ENCODE measurements around the gene HS6ST2. TPM values are rescaled to one million over a fixed set of nuclear protein-coding genes. Genes with fewer than 3 reads are reported as not detected.

The HS6ST2 gene
- total RNA-seq, 4 donors from 2014 or later: 0.77 to 9.7 (median 1.9) TPM

- DNase-seq: no peak
- no peak for TF ChIP-seq CTCF (IDR thresholded peaks at IDR 0.05)
- TF ChIP-seq POLR2A (IDR thresholded peaks at IDR 0.05): no peak
- intact Hi-C loops (cut with DNase I; ENCODE audit: low total_unique reads): no loop called here
- no peak overlapping the region for H3K4me3 ChIP-seq
- H3K27ac ChIP-seq: no peak overlapping the region
- H3K36me3 ChIP-seq: no peaks in the 10 kb centered on the region
- no peaks in the 10 kb centered on the region for H3K9me3 ChIP-seq
- no peaks in the 10 kb centered on the region for H3K27me3 ChIP-seq
- no peaks in the 10 kb centered on the region for H3K4me1 ChIP-seq
Observed at GRCh38 chrX:132751063-132751690, 207.3 kb downstream of the HS6ST2 start.

GRCh38 chrX:132750331-132751062 is 207.9 kb downstream of the HS6ST2 start:
- Histone ChIP-seq H3K27me3 (no peaks in the 10 kb centered on the region), H3K4me1 (no peaks in the 10 kb centered on the region), H3K36me3 (no peaks in the 10 kb centered on the region), H3K27ac (no peak overlapping the region), H3K9me3 (no peaks in the 10 kb centered on the region), H3K4me3 (no peak overlapping the region)
- TF ChIP-seq CTCF (IDR thresholded peaks at IDR 0.05) (no peak), POLR2A (IDR thresholded peaks at IDR 0.05) (no peak)
- intact Hi-C loops (cut with DNase I; ENCODE audit: low total_unique reads): no loop called here
- DNase-seq: no peak

GRCh38 chrX:132749406-132749805 is 209.0 kb downstream of the HS6ST2 start:
- no peaks in the 10 kb centered on the region for H3K4me1 ChIP-seq
- H3K4me3 ChIP-seq: no peak overlapping the region
- H3K36me3 ChIP-seq: no peaks in the 10 kb centered on the region
- no peaks in the 10 kb centered on the region for H3K9me3 ChIP-seq
- TF ChIP-seq CTCF (IDR thresholded peaks at IDR 0.05) (no peak), POLR2A (IDR thresholded peaks at IDR 0.05) (no peak)
- DNase-seq: no peak
- H3K27me3 ChIP-seq: no peaks in the 10 kb centered on the region
- intact Hi-C loops (cut with DNase I; ENCODE audit: low total_unique reads): no loop called here
- no peak overlapping the region for H3K27ac ChIP-seq

- Histone ChIP-seq H3K27me3 (no peaks in the 10 kb centered on the region), H3K9me3 (no peaks in the 10 kb centered on the region), H3K4me1 (no peaks in the 10 kb centered on the region), H3K27ac (no peak overlapping the region), H3K4me3 (no peak overlapping the region), H3K36me3 (no peaks in the 10 kb centered on the region)
- intact Hi-C loops (cut with DNase I; ENCODE audit: low total_unique reads): no loop called here
- TF ChIP-seq CTCF (IDR thresholded peaks at IDR 0.05) (no peak), POLR2A (IDR thresholded peaks at IDR 0.05) (no peak)
- DNase-seq: no peak
Observed at GRCh38 chrX:132748909-132749308, 209.5 kb downstream of the HS6ST2 start.

- no peak for TF ChIP-seq POLR2A (IDR thresholded peaks at IDR 0.05)
- TF ChIP-seq CTCF (IDR thresholded peaks at IDR 0.05): no peak
- intact Hi-C loops (cut with DNase I; ENCODE audit: low total_unique reads): no loop called here
Observed at GRCh38 chrX:132748268-132748667, 210.2 kb downstream of the HS6ST2 start.

More at GRCh38 chrX:132748268-132748667, 210.2 kb downstream of the HS6ST2 start:
- H3K4me1 ChIP-seq: no peaks in the 10 kb centered on the region
- H3K27me3 ChIP-seq: no peaks in the 10 kb centered on the region
- no peak overlapping the region for H3K4me3 ChIP-seq
- H3K9me3 ChIP-seq: no peaks in the 10 kb centered on the region
- no peaks in the 10 kb centered on the region for H3K36me3 ChIP-seq
- no peak for DNase-seq
- no peak overlapping the region for H3K27ac ChIP-seq
